ENCODE data around the gene CCL18. TPM values are rescaled to one million over a fixed set of nuclear protein-coding genes. Genes with fewer than 3 reads are reported as not detected.
"Not testable (repeated sequence)": the region's sequence is repeated elsewhere in the genome, so short reads cannot be mapped to it uniquely, and the experiment has no call there.

The CCL18 gene
- polyA plus RNA-seq, 1 experiment: not detected

DNA sequence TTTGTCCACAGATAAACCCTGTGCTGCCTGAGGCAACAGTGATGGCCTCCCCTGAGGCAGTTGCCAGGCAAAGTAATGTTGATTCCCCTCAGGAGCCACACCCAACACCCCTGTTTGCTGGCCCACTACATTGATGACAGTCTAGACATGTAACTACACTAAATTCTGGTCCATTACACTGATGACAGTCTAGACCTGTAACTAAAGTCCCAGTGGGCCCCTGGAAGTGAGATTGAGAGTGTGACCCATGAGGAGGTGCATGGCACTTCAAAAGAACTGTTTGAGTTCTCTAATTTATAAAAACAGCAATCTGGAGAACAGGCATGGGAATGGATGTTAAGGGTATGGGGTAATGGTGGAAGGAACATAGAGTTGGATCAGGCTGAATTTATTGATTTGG is 48.5 kb downstream of the CCL18 start:
- DNase-seq (ENCODE audit: low read depth): no peak
- H3K36me3 ChIP-seq (ENCODE audit: control insufficient read depth, insufficient read depth, low read length): no peaks in the 10 kb centered on the region
- no peak overlapping the region for H3K4me3 ChIP-seq (ENCODE audit: low read depth, low read length)
- TF ChIP-seq, protein P1, sequence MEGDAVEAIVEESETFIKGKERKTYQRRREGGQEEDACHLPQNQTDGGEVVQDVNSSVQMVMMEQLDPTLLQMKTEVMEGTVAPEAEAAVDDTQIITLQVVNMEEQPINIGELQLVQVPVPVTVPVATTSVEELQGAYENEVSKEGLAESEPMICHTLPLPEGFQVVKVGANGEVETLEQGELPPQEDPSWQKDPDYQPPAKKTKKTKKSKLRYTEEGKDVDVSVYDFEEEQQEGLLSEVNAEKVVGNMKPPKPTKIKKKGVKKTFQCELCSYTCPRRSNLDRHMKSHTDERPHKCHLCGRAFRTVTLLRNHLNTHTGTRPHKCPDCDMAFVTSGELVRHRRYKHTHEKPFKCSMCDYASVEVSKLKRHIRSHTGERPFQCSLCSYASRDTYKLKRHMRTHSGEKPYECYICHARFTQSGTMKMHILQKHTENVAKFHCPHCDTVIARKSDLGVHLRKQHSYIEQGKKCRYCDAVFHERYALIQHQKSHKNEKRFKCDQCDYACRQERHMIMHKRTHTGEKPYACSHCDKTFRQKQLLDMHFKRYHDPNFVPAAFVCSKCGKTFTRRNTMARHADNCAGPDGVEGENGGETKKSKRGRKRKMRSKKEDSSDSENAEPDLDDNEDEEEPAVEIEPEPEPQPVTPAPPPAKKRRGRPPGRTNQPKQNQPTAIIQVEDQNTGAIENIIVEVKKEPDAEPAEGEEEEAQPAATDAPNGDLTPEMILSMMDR (IDR thresholded peaks at IDR 0.05; ENCODE audit: insufficient read depth, low read depth, low read length): no peak
- H3K27me3 ChIP-seq (ENCODE audit: control insufficient read depth, insufficient read depth, low read length): no peaks in the 10 kb centered on the region
- ChIA-PET CTCF (no interaction called here), POLR2A (no interaction called here)

DNA sequence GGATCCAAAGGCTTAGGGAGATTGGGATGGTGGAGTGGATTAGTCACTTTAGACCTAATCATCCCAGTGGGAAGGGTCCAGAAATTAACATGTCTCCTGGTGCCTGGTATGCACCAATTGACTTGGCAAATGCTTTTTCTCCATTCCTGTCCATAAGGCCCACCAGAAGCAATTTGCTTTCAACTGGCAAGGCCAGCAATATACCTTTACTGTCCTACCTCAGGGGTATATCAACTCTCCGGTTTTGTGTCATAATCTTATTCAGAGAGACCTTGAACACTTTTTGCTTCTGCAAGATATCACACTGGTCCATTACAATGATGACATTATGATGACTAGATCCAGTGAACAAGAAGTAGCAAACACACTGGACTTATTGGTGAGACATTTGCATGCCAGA is 49.1 kb downstream of the CCL18 start:
- POLR2A ChIA-PET: not testable (repeated sequence)

DNA sequence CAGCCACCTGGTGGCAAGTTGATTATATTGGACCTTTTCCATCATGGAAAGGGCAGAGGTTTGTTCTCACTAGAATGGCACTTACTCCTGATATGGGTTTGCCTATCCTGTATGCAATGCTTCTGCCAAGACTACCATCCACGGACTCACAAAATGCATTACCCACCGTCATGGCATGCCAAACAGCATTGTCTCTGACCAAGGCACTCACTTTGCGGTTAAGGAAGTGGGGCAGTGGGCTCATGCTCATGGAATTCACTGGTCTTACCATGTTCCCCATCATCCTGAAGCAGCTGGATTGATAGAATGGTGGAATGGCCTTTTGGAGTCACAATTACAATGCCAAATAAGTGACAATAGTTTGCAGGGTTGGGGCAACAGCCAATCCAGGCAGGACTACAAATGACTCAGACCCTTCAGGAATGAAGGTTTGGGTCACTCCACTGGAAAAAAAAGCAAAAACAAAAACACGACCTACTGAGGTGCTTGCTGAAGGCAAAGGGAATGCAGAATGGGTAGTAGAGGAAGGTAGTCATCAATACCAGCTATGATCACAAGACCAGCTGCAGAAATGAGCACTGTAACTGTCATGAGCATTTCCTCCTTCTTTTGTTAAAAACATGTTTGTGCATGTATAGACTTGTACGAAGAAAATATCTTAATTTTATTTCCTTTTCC is 51.0 kb downstream of the CCL18 start:
- DNase-seq (ENCODE audit: low read depth); H3K36me3 ChIP-seq (ENCODE audit: control insufficient read depth, insufficient read depth, low read length); POLR2A ChIA-PET; H3K4me3 ChIP-seq (ENCODE audit: low read depth, low read length); CTCF ChIA-PET; H3K27me3 ChIP-seq (ENCODE audit: control insufficient read depth, insufficient read depth, low read length): not testable (repeated sequence)

More for the DNA sequence above, 49.1 kb downstream of the CCL18 start:
- H3K27me3 ChIP-seq (ENCODE audit: control insufficient read depth, insufficient read depth, low read length); CTCF ChIA-PET; H3K4me3 ChIP-seq (ENCODE audit: low read depth, low read length); H3K36me3 ChIP-seq (ENCODE audit: control insufficient read depth, insufficient read depth, low read length); DNase-seq (ENCODE audit: low read depth): not testable (repeated sequence)

DNA sequence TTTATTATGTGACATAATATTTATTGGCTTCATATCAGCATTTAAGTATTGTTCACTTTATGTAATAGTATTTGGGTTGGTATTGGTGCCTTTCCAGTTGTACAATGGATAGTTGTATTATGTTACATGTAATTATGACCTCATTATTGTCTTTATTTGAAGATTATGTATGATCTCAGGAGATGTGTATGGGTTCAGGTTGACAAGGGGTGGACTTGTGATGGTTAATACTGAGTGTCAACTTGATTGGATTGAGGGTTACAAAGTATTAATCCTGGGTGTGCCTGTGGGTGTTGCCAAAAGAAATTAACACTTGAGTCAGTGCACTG is 51.5 kb downstream of the CCL18 start:
- H3K4me3 ChIP-seq (ENCODE audit: low read depth, low read length); DNase-seq (ENCODE audit: low read depth); CTCF ChIA-PET; POLR2A ChIA-PET; H3K36me3 ChIP-seq (ENCODE audit: control insufficient read depth, insufficient read depth, low read length); H3K27me3 ChIP-seq (ENCODE audit: control insufficient read depth, insufficient read depth, low read length): not testable (repeated sequence)

DNA sequence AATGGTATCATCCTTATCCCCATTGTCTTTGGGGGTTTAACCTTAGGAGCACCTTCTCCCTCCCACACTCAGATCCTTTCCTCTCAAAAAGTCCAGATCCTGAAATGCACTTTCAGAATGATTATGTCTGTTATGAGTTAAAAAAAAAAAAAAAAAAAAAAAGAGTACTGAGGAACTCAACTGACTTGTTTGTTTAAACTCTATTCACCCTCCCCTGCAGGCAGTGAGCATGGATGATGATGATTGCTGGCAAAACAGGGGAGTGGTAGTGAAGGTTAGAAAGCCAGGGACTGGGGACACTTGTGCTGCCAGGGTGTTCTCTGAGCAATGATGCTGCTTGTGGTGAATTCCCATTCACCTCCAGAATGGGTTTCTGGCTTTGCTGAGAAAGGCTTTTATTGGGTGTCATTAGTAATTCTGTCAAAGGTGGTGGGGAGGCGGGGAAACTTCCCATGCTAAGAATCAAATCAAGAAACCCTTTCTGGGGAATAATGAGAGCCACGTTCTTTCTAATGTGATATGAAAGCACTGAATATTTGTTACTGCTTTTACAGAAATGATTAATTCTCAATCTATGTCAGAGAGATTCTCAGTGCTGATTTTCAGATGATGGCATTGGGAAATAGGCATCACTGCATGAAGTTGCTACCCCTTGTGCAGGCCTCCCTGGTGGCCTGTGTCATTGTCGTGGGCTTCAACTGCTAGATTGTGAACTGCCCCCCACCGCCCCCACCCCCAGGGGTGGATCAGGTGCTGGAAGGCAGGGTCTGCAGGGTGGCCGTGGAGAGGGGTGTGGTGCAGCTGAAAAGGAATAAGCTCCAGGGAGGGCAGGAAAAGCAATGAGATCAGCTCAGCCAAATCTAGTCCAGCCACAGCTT is 53.7 kb downstream of the CCL18 start:
- DNase-seq (ENCODE audit: low read depth): no peak
- CTCF ChIA-PET: no interaction called here
- H3K27me3 ChIP-seq (ENCODE audit: control insufficient read depth, insufficient read depth, low read length): no peaks in the 10 kb centered on the region
- TF ChIP-seq, protein P1 (IDR thresholded peaks at IDR 0.05; ENCODE audit: insufficient read depth, low read depth, low read length): no peak
- no peaks in the 10 kb centered on the region for H3K36me3 ChIP-seq (ENCODE audit: control insufficient read depth, insufficient read depth, low read length)
- no peak overlapping the region for H3K4me3 ChIP-seq (ENCODE audit: low read depth, low read length)
- POLR2A ChIA-PET: no interaction called here

DNA sequence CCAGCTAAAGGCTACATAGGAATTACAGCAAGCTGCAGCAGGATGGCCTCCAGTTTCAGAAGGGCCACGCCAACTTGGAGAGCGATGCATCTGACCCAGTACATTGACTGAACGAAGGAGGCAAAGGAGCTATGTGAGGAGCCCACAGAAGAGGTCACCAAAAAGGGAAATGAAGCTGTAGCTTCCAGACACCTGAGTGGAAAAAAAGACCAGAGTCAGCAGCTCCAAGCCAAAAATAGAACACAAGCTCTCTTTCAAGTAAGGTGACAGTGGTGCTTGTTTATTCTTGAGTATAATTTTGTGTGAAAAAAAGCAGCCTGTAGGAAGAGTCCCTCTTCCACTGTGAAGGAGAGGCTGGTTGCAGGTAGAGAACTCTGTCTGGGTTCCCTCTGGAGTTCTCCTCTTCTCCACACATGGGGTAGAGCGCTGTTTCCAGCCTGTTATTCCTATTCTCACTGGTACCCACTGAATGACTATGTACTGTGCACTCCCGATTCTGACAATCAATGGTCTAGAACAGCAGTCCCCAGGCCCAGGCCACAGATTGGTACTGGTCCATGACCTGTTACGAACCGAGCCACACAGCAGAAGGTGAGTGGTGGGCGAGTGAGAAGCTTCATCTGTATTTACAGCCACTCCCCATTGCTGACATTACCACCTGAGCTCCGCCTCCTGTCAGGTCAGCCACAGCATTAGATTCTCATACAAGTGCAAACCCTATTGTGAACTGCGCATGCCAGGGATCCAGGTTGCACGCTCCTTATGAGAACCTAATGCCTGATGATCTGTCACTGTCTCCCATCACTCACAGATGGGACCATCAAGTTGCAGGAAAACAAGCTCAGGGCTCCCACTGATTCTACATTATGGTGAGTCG is 54.6 kb downstream of the CCL18 start:
- TF ChIP-seq, protein P1 (IDR thresholded peaks at IDR 0.05; ENCODE audit: insufficient read depth, low read depth, low read length): no peak
- Histone ChIP-seq H3K27me3 (ENCODE audit: control insufficient read depth, insufficient read depth, low read length) (no peaks in the 10 kb centered on the region), H3K4me3 (ENCODE audit: low read depth, low read length) (no peak overlapping the region), H3K36me3 (ENCODE audit: control insufficient read depth, insufficient read depth, low read length) (no peaks in the 10 kb centered on the region)
- DNase-seq (ENCODE audit: low read depth): no peak
- ChIA-PET POLR2A (no interaction called here), CTCF (interaction anchor here (1.0 kb wide), 1 partner anchor 24 kb away, joined by 3 read pairs; no protein-coding TSS in a partner anchor)
